HG03520 (cell line): ENCODE results near the gene CHCHD6.

Source experiments
- ATAC-seq: cut with Tn5 transposase; IDR thresholded peaks from one replicate; pipeline ENCODE4 v1.9.1; 2021; ENCODE audit warnings: mild to moderate bottlenecking, moderate library complexity; ENCODE audit not compliant: unreplicated experiment

Gene CHCHD6, protein sequence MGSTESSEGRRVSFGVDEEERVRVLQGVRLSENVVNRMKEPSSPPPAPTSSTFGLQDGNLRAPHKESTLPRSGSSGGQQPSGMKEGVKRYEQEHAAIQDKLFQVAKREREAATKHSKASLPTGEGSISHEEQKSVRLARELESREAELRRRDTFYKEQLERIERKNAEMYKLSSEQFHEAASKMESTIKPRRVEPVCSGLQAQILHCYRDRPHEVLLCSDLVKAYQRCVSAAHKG

GRCh38 chr3:126703512-126704493 is at the start of gene CHCHD6:
Gene CHCHD6 (plus strand): TSS chr3:126704240. CDS start chr3:126704313, 73 bp downstream.
- peak; percentile 94 for ATAC-seq

GRCh38 chr3:126654571-126655383 is 49.3 kb upstream of the CHCHD6 start, which contains the start of gene TXNRD3:
Gene TXNRD3 (minus strand): TSS chr3:126655124.
- no peak for ATAC-seq

DNA sequence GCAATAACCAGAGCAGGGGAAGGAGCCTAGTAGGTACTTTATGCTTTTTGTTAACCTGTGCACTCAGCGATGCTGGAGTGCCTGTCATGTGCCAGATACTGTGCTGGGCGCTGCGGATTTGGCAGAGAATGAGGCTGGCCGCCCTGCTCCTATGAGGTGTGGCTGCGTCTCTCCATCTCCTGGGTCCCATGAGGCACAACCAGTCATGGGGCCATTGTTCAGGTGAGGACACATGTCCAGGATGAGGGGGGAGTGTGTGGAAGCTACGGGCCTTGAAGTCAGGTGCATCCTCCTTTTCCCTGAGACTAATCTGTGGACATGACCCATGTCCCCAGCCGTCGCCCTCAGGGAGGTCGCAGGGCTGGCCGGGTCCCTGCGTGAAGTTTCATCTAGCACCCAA is 48.2 kb upstream of the CHCHD6 start:
- no peak for ATAC-seq

DNA sequence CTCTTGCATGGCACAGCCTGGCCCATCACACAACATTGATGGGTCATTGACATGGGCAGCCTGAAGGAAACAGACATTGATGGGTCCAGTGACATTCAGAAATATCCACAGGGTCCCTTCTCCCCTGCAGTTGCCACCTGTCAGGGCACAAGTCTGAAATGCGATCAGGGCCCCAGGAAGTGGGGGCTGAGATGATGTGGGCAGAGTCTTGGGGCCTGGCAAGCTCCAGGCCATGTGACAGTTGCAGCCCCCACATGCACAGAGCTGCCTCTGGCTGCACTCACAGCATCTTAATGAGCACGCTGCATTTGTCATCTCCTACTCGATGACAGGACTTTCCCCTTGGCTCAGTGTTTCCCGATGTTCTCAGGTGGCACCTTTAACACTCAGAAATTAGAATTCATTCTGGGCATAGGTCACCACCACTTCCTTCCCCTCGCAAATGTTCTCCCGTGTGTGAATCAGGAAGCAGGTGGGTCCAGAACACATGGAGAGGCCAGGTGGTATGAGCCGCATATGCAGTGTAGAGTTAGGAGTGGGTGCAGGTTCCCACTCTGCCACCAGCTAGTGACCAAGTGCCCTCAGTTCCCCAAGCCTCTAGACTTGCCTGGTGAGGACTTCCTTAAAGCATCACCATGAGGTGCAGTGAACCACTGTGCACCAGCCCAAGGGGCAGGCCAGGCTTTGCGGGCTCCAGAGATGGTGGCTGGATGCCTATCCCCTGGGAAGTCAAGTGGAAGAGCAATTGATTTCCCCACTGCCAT is 47.5 kb upstream of the CHCHD6 start:
- ATAC-seq: no peak

- ATAC-seq: no peak
Measured at GRCh38 chr3:126657901-126658300, 46.1 kb upstream of the CHCHD6 start.

DNA sequence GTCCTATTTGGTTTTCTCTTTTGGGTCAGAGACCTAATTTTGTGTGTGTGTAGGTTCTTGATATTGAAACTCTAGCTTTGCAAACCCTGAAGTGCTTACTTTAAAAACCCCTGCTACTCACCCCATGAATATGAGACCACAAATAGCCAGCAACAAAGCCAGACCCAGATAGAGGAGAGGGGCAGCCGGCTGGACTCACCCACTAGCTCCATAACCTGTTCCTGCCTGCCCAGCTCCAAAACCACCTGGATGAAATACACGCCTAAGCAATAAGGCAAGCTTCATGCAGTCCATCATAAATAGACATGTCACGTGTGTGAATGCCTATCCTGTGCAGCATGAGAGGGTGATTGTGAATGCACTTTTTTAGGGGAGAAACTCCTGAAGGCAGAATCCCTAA is 45.5 kb upstream of the CHCHD6 start:
- ATAC-seq: no peak

GRCh38 chr3:126659915-126660886 is 43.8 kb upstream of the CHCHD6 start:
- ATAC-seq: no peak

DNA sequence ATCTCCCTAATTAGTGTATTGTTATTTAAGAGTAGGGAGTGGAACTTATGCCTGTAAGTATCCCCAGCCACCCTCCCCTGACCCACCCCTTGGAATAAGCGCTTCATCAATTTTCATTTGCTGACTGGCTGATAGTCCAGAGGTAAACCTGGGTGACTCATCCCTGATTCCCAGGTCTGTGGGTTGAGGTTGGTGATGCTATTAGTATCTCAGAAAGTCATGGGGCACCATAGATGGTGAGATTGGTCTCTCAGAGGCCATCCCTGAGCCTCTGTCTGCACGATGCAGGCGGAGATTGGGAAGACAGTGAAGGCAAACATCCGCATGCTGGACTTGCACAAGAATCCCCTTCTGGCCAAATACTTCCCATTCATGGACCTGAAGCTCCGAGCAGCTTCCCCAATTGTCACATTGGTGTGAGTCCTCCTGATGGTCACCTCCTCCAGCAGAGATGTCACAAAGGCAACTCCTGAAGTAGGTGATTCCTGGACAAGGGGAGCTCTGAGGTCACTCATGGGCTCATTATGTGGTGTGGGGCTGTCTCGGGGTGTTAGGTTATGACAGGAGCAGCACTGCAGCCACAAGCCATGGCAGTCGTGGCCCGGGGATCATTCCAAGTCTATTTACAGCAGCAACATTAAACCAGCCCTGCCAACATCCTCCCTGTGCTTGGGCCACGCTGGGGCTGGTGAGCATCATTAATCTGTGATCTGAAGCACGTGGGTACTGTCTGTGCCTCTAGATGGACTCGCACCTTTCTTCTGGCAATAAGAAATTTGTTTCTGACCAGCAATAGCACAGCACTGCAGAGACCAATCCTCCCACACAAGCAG is 42.3 kb upstream of the CHCHD6 start:
- no peak for ATAC-seq

- no peak for ATAC-seq
Measured at GRCh38 chr3:126663257-126663656, 40.8 kb upstream of the CHCHD6 start.

DNA sequence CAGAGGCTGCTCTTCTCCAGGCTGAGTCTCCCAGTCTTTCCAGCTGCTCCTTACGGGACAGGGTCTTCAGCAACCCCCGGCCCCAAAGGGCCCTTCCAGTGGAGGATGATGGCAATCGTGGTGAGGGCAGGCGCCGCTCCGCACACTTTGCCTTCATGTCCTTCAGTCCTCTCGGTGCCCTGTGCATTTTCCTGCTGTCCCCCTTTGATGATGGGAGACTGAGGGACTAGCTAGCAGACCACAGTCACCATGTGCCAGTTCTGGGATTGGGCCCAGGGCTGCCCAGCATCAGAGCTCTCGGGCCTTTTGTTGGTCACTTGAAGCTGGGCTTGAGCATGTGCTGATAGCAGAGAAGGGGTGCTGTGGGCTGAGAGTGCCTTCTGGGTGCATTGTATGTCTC is 40.3 kb upstream of the CHCHD6 start:
- no peak for ATAC-seq

DNA sequence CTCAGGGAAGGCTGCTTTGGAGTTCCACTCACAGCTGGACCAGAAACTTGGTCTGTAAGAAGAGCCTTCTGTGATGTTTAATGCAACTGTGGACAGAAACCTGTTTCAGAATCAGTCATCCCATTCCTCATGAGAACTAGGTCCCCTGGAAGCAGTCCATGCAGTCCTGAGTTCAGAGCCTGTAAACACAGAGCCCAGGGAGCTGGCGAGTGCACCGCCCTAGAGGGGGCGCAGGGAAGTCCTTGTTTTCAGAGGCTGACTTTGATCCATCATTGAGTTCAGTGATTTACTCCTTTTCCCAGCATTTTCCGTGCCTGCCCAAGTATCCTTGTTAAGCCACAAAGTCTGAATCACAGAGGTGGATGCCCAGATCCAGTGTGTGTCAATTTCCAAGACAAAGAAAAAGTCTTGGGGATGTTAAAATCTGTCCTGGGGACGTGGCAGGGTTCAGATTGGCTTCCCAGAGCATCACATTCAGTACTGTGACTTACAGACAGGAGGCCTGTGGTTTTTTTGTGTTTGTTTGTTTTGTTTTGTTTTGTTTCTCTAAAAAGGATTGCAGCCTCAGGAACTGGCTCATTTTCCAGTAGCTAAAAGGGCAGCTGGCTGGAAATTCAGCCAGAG is 39.3 kb upstream of the CHCHD6 start:
- ATAC-seq: no peak

GRCh38 chr3:126665221-126665936 is 38.7 kb upstream of the CHCHD6 start:
- no peak for ATAC-seq

DNA sequence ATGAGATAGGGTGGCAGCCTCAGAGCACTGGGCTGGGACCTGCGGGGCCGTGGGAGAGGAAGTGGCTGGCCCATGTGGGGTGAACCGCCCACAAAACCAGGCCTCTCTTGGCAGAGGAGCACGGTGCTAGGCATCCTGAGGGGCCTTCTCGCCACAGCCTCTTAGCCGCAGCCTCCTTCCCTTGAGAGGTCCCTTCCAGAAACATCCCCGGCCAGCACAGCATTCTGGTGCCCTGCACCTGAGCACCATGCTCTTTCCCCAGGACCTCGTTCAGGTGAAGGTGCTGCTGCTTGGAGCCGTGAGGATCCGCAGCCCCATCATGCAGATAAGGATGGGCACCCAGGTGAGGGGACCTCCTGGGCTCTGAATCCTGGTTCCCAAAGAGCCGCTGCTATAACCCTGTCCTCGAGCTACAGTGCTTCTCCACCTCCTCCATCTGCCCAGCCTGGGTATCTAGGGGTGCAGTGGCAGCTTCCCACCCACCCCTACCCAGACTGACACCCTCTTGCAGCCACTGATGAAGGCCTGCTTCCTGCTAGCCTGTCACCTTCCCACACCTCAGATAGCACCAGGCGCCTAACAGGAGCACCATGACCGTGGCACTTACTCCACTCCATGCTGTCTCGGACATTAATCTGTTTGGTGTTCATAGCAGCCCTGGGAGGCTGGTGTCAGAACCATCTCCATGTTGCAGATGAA is 37.9 kb upstream of the CHCHD6 start:
- ATAC-seq: no peak

- ATAC-seq: no peak
Measured at GRCh38 chr3:126666658-126667528, 37.1 kb upstream of the CHCHD6 start.

GRCh38 chr3:126667631-126668449 is 36.2 kb upstream of the CHCHD6 start:
- no peak for ATAC-seq
